Lower leg skin (tissue), 4 donors: Measurements from ENCODE around the gene SPATA25. TPM values are rescaled to one million over a fixed set of nuclear protein-coding genes. Genes with fewer than 3 reads are reported as not detected.
"Not testable (repeated sequence)": the region's sequence is repeated elsewhere in the genome, so short reads cannot be mapped to it uniquely, and the experiment has no call there.

Source experiments
- DNase-seq, 2 donors: peaks; one replicate each; pipeline ENCODE4 v3.0.0-alpha.2; 2019; ENCODE audit warnings: low spot score in 2 of 2
- H3K4me3 ChIP-seq: fragments of 200-600 bp; sonication (generic); 2 replicates; pipeline ENCODE4 v1.5.1; 2017; ENCODE audit warnings: mild to moderate bottlenecking, low read depth; ENCODE audit not compliant: poor library complexity, severe bottlenecking
- POLR2A ChIP-seq, 2 donors: fragments of 450-650 bp; IDR thresholded peaks; one replicate each; pipeline ENCODE4 v1.6.1; 2016 to 2017; ENCODE audit warnings: antibody characterized with exemption in 2 of 2, mild to moderate bottlenecking in 1 of 2, moderate library complexity in 1 of 2
- WGBS, 2 donors: methylation state at CpG; one replicate each; pipeline ENCODE4 v1.1.5; 2018; 5-methylcytosine and 5-hydroxymethylcytosine counted together
- intact Hi-C: fragments of 100-400 bp; cut with DNase I; formaldehyde crosslinking; loops from one replicate; pipeline ENCODE4 v1.15.0; 2023; ENCODE audit warnings: low total_unique reads
- total RNA-seq, 4 donors: library from RNA; depleted of rRNA; stranded (reverse); fragments of >200 nt; gene quantifications; one replicate each; pipeline ENCODE4 v1.1.0, GENCODE V29; 2016
- TF ChIP-seq, protein P1 (sequence below), 3 donors: fragments of 450-650 bp; IDR thresholded peaks; one replicate each; pipeline ENCODE4 v1.5.1; 2016; ENCODE audit warnings: antibody characterized with exemption in 3 of 3, mild to moderate bottlenecking in 3 of 3, moderate library complexity in 2 of 3

SPATA25 gene, protein sequence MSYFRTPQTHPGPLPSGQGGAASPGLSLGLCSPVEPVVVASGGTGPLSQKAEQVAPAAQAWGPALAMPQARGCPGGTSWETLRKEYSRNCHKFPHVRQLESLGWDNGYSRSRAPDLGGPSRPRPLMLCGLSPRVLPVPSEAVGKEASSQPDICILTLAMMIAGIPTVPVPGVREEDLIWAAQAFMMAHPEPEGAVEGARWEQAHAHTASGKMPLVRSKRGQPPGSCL
- 1 to 10 TPM in 2 of 4 donors, under 1 TPM in 2; 0.59 to 3.6 (median 1.8) TPM for total RNA-seq

DNA sequence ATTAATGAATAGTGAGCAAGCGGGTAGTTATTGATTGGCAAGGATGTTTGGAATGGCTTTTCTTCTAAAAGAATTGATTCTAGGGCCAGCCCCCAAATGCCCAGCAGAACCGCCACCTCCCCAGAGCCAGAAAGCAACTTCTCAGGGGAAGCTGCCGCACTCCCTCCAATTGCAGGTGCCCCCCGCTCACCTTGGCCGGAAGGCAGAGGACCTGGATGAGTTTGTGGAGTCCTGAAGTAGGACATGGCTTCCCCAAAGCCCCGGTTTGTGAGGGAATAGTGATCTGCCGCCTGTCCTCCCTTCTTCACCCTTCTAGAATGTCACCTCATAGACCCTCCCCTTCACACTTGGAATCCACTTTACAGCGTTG, at the start of gene SPATA25:
TSS of gene SPATA25 (minus strand) at position 277 of the 370 bp plus-strand sequence. CDS start at position 245, 32 bp downstream.
- intact Hi-C loops: no loop called here

DNA sequence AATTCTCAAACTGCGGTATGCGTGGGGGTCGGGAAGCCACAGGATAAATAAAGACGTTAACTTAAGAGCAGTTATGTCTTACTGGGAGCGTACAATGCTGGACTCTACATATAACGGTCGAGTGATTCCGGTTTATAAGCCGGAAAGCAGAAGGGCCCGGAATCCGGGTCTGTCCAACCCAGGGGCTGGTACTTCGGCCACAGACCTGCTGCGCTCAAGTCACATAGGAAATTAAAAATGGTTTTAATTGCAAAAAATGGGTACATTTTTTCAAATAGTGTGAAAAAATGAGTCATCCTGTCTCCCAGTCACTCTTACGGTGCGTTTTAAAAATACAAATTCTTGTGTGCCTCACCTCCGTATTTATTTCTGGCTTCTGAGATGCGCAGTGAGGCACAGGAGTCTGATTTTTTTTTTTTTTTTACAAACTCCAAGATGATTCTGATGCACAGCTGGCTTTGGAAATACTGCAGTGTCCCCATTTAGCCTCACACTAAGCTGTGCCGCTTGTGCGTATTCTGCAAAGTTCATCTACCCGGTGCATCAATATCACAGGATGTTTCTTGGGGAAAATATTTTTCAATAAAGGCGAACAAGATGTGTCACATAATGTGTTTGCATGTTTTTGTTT, 48.1 kb upstream of the SPATA25 start:
- DNase-seq: no peak
- intact Hi-C loops: no loop called here
- 9% methylated on average over 21 of the region's 21 CpGs for WGBS, 2 donors
- no peak for TF ChIP-seq POLR2A (IDR thresholded peaks at IDR 0.05)
- TF ChIP-seq, protein P1, sequence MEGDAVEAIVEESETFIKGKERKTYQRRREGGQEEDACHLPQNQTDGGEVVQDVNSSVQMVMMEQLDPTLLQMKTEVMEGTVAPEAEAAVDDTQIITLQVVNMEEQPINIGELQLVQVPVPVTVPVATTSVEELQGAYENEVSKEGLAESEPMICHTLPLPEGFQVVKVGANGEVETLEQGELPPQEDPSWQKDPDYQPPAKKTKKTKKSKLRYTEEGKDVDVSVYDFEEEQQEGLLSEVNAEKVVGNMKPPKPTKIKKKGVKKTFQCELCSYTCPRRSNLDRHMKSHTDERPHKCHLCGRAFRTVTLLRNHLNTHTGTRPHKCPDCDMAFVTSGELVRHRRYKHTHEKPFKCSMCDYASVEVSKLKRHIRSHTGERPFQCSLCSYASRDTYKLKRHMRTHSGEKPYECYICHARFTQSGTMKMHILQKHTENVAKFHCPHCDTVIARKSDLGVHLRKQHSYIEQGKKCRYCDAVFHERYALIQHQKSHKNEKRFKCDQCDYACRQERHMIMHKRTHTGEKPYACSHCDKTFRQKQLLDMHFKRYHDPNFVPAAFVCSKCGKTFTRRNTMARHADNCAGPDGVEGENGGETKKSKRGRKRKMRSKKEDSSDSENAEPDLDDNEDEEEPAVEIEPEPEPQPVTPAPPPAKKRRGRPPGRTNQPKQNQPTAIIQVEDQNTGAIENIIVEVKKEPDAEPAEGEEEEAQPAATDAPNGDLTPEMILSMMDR (IDR thresholded peaks at IDR 0.05): no peak
- peak overlapping the region; percentile 26 for H3K4me3 ChIP-seq

More for the DNA sequence above, at the start of gene SPATA25:
- DNase-seq: no peak
- no peak within 1 kb of the TSS for H3K4me3 ChIP-seq
- TF ChIP-seq POLR2A (IDR thresholded peaks at IDR 0.05): no peak
- TF ChIP-seq, protein P1 (IDR thresholded peaks at IDR 0.05): no peak
- 89 to 94% methylated on average over 8 of the region's 8 CpGs for WGBS, 2 donors

DNA sequence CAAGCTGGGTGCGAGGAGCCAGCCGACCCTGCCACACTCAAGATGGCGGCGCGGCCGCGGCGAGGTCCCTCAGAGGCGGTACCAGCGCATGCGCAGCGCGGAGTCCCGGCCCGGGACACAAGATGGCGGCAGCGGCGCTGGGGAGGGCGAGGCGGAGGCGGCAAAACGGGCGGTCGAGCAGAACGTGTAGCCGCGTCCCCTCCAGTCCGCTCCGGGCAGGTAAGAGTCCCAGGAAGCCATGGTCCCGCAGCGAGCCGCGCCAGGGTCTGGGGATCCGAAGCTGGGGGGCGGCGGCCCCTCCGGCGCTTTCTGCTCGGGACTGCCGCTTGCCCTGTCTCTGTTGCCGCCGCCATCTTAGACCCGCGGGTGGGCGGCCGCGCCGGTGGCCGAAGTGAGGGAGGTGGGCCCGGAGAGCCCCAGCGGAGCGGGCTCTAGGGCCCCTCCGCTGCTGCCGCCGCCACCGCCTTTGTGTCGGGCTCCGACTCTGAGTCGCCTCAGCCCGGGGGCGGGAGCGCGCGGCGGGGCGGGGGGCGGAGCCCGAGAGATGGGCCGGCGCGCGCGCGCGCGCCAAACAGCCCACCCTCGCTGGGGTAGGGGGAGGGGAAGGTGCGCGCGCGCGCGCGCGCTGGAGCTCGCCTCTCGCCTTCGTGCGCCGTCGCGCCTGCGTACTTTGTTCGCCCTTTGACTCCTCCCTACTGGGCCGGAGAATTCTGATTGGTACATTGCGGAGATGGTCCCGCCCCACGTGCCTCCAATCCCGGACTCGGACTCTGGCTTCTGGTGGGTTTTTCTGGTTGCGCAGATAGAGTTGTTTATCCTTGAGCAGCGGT, 47.4 kb upstream of the SPATA25 start, which contains the start of gene PCIF1:
TSS of gene PCIF1 (plus strand) at position 98 of the 830 bp plus-strand sequence. CDS start 4,317 bp downstream, outside the sequence.
- peak; percentile 97 to 99 for DNase-seq
- H3K4me3 ChIP-seq: peak within 1 kb of the TSS; percentile 86
- intact Hi-C loops: no loop called here
- WGBS, 2 donors: 0% methylated on average over 6 to 32 of the region's 102 CpGs
- TF ChIP-seq, protein P1 (IDR thresholded peaks at IDR 0.05): peak in 1 of 3 donors; percentile 7
- peak in 1 of 2 donors; percentile 93 for TF ChIP-seq POLR2A (IDR thresholded peaks at IDR 0.05)

DNA sequence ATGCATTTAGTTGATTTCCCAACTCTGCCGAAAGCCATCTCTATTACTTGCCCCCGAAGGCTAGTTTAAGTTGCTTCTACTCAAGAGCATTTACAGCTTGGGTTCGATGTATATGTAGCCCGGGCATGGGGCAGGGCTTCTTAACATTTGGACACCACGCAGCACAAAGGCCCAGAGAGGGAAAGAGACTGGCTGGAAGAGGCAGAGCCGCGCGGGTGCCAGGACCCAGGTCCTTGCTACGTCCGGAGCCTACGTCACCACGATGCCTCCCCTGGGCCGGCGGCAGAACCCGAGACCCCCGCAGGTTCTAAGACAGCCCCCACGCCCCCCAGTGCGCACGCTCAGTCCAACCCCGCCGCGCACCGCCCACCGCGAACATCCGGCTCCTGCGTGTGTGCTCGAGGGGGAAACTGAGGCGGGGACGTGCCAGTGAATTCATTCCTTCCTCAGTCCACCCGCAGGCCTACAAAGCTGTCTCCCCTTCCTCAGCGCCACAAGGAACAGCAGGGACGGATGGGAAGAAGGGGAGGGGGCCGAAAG, 46.7 kb upstream of the SPATA25 start:
- H3K4me3 ChIP-seq: peak overlapping the region; percentile 86
- TF ChIP-seq, protein P1 (IDR thresholded peaks at IDR 0.05): no peak
- no peak for TF ChIP-seq POLR2A (IDR thresholded peaks at IDR 0.05)
- 0 to 1% methylated on average over 10 to 28 of the region's 34 CpGs for whole genome bisulfite sequencing, 2 donors
- DNase-seq: no peak
- intact Hi-C loops: no loop called here

DNA sequence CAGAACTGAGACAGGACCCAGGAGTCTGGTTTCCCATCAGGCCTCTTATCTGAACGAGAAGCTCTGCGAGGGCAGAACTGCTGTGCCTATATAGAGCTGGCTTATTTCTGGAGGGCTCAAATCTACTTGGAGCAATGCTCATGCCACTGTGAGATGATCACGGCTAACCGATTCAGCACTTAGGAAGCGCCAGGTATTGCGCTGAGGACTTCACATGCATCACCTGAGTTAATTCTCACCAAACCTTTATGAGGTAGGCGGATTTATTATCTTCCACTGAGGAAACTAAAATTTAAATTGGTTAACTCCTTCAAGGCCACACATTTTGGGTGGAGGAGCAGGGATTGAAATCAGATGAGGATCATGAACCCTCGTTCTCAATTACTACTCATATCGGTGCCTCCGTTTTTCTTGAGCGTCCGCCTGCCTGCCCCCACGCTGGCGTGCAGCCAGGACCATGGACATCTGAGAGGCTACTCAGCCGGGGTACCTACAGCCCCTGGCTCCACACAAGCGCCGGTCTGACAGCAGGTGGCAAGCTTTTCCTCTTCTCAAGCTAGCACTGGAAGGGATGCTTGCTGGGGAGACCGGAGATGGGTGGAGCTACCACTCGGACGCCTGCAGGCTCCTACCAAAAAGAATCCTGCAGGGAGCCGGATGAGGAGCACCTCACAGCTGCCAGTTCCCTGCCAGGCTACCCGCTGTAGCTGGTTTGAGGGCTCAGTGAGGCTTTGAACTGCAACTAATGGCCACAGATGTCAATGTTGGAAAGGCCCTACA, 46.0 kb upstream of the SPATA25 start:
- WGBS, 2 donors: 20 to 22% methylated on average over 22 of the region's 22 CpGs
- DNase-seq: peak; percentile 71 to 94
- TF ChIP-seq, protein P1 (IDR thresholded peaks at IDR 0.05): no peak
- no peak for TF ChIP-seq POLR2A (IDR thresholded peaks at IDR 0.05)
- H3K4me3 ChIP-seq: peak overlapping the region; percentile 86
- intact Hi-C loops: no loop called here

DNA sequence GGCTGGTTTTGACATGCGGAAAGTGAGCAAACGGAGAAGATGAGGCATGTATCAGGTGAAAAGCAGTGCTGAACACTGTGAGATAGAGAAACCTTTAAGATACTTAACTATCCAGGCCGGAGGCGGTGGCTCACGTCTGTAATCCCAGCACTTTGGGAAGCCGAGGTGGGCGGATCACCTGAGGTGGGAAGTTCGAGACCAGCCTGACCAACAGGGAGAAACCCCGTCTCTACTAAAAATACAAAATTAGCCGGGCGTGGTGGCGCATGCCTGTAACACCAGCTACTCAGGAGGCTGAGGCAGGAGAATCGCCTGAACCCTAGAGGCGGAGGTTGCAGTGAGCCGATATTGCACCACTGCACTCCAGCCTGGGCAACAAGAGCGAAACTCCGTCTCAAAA, 44.3 kb upstream of the SPATA25 start:
- WGBS, 2 donors: 93 to 94% methylated on average over 17 of the region's 17 CpGs
- DNase-seq, intact Hi-C loops, H3K4me3 ChIP-seq: not testable (repeated sequence)
